DND-41 (cell line): Measurements from ENCODE around the gene PTGDR2.
A peak's percentile ranks its signal among the peaks of the same experiment; 100 is the strongest.
"Not testable (repeated sequence)": the region's sequence is repeated elsewhere in the genome, so short reads cannot be mapped to it uniquely, and the experiment has no call there.

ENCODE experiments used
- ATAC-seq: fragments of 200-7000 bp; cut with Tn5 transposase; 3 replicates; pipeline ENCODE4 v1.9.1; 2021; ENCODE audit warnings: low read depth; ENCODE audit not compliant: insufficient read depth
- DNase-seq: peaks from one replicate; pipeline ENCODE4 v3.0.0-alpha.2; 2020
- H2AFZ ChIP-seq: 2 replicates; pipeline ENCODE4 v1.6.0; 2012; ENCODE audit warnings: low read depth, low read length
- H3K27ac ChIP-seq: 2 replicates; pipeline ENCODE4 v1.5.1; 2012; ENCODE audit warnings: low read length, inconsistent platforms
- H3K27me3 ChIP-seq: fragments of 200-600 bp; sonication (generic); 2 replicates; pipeline ENCODE4 v1.6.0; 2012; ENCODE audit warnings: low read length, mild to moderate bottlenecking, inconsistent platforms; ENCODE audit not compliant: insufficient read depth, poor library complexity
- H3K36me3 ChIP-seq: 2 replicates; pipeline ENCODE4 v1.5.1; 2012; ENCODE audit warnings: low read length, inconsistent platforms; ENCODE audit not compliant: insufficient read depth
- H3K4me1 ChIP-seq: 2 replicates; pipeline ENCODE4 v1.5.1; 2012; ENCODE audit warnings: mild to moderate bottlenecking, low read length; ENCODE audit not compliant: insufficient read depth
- H3K4me2 ChIP-seq: 2 replicates; pipeline ENCODE4 v1.6.0; 2012; ENCODE audit warnings: mild to moderate bottlenecking, moderate library complexity, low read length, inconsistent platforms; ENCODE audit not compliant: insufficient read depth
- H3K4me3 ChIP-seq, 2 experiments: fragments of 200-600 bp in 1 of 2; shearing (Covaris generic) in 1 of 2; 2 replicates each; pipeline ENCODE4 v1.5.1; 2012 to 2016; ENCODE audit warnings: inconsistent platforms in 2 of 2, low read length in 2 of 2, mild to moderate bottlenecking in 2 of 2, low read depth in 1 of 2, moderate library complexity in 1 of 2
- H3K79me2 ChIP-seq: 2 replicates; pipeline ENCODE4 v1.6.0; 2012; ENCODE audit warnings: low read length, inconsistent platforms; ENCODE audit not compliant: insufficient read depth
- H3K9ac ChIP-seq: 2 replicates; pipeline ENCODE4 v1.6.0; 2012; ENCODE audit warnings: low read depth, mild to moderate bottlenecking, inconsistent platforms, low read length, moderate library complexity
- H3K9me3 ChIP-seq: 2 replicates; pipeline ENCODE4 v1.5.1; 2012; ENCODE audit warnings: low read length, moderate library complexity, mild to moderate bottlenecking, inconsistent platforms; ENCODE audit not compliant: insufficient read depth, severe bottlenecking
- H4K20me1 ChIP-seq: 2 replicates; pipeline ENCODE4 v1.6.0; 2012; ENCODE audit warnings: low read length; ENCODE audit not compliant: insufficient read depth
- EZH2 ChIP-seq: IDR thresholded peaks from 3 replicates; pipeline ENCODE4 v1.6.1; 2012; ENCODE audit warnings: borderline replicate concordance, low read depth, mild to moderate bottlenecking, moderate library complexity, low read length, inconsistent platforms; ENCODE audit not compliant: severe bottlenecking
- TF ChIP-seq, protein P1 (sequence below): IDR thresholded peaks from 2 replicates; pipeline ENCODE4 v1.5.1; 2012; ENCODE audit warnings: borderline replicate concordance, low read length, moderate library complexity, mild to moderate bottlenecking; ENCODE audit not compliant: poor library complexity, severe bottlenecking; ENCODE audit errors: extremely low read depth

The PTGDR2 gene

DNA sequence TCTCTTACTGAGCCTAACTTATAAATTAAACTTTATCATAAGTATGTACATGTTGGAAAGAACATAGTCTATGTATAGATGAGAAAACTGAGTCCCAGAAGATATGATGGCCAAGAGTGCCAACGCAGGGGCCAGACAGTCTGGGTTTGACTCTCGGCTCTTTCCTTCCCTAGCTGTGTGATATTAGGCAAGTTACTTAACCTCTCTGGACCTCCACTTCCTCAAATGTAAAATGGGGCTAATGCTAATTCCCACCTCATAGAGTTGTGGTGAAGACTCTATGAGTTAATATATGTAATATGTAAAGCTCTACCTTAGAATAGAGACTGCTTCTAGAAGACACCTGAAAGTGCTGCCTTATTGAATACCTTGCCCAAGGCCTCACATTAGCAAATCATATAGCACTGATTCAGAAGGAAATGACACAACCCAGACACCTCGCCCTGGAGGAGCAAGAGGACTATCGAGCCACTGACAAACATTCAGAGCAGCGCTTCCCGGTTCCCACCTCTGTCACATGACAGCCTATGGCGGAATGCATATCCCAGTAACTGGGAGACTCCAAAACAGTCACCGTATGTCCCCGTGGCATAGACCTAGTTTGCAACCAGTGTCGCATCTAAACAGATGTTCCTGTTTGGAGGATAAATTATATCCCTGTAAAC, 25.1 kb downstream of the PTGDR2 start:
- no peak overlapping the region for H3K9ac ChIP-seq
- TF ChIP-seq, protein P1, sequence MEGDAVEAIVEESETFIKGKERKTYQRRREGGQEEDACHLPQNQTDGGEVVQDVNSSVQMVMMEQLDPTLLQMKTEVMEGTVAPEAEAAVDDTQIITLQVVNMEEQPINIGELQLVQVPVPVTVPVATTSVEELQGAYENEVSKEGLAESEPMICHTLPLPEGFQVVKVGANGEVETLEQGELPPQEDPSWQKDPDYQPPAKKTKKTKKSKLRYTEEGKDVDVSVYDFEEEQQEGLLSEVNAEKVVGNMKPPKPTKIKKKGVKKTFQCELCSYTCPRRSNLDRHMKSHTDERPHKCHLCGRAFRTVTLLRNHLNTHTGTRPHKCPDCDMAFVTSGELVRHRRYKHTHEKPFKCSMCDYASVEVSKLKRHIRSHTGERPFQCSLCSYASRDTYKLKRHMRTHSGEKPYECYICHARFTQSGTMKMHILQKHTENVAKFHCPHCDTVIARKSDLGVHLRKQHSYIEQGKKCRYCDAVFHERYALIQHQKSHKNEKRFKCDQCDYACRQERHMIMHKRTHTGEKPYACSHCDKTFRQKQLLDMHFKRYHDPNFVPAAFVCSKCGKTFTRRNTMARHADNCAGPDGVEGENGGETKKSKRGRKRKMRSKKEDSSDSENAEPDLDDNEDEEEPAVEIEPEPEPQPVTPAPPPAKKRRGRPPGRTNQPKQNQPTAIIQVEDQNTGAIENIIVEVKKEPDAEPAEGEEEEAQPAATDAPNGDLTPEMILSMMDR = no peak
- TF ChIP-seq EZH2 = no peak
- no peak overlapping the region for H3K4me2 ChIP-seq
- H3K27ac ChIP-seq = no peak overlapping the region
- no peak overlapping the region for H3K4me3 ChIP-seq
- no peaks in the 10 kb centered on the region for H3K79me2 ChIP-seq
- H3K4me1 ChIP-seq = peaks cover 13% of the 10 kb centered on the region; the same call in 1 of the 2 replicates
- ATAC-seq (peak; percentile 20; the same call in 2 of the 3 replicates), DNase-seq (no peak)
- no peaks in the 10 kb centered on the region for H3K36me3 ChIP-seq
- H3K27me3 ChIP-seq = no peaks in the 10 kb centered on the region
- H4K20me1 ChIP-seq = no peaks in the 10 kb centered on the region
- no peak overlapping the region for H2AFZ ChIP-seq
- no peaks in the 10 kb centered on the region for H3K9me3 ChIP-seq

DNA sequence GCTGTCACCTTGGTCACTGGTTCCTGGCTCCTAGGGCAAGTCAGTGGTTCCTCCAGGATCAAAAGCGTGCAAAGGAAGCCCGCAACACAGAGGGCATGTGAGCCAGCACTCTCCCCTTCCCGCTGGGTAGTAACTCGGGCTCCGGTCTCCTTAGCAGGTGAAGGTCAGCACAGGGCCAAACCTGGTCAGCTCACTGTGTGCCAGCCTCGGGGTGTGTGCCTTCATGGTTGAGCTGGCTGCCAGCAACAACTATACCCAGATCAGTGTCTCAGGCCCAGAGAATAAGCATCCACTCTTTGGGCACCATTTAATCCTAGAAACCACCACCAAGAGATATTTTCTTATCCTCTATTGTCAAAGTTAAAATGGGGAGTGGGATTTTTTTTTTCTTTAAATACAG, 30.0 kb downstream of the PTGDR2 start:
- Histone ChIP-seq H3K79me2 (no peaks in the 10 kb centered on the region), H3K27ac (no peak overlapping the region), H2AFZ (no peak overlapping the region), H3K27me3 (no peaks in the 10 kb centered on the region), H4K20me1 (no peaks in the 10 kb centered on the region), H3K4me1 (peaks cover 19% of the 10 kb centered on the region), H3K4me3 (no peak overlapping the region), H3K9me3 (no peaks in the 10 kb centered on the region), H3K36me3 (no peaks in the 10 kb centered on the region), H3K4me2 (no peak overlapping the region), H3K9ac (no peak overlapping the region)
- ATAC-seq (no peak), DNase-seq (no peak)
- TF ChIP-seq, protein P1 = no peak
- TF ChIP-seq EZH2 = no peak

DNA sequence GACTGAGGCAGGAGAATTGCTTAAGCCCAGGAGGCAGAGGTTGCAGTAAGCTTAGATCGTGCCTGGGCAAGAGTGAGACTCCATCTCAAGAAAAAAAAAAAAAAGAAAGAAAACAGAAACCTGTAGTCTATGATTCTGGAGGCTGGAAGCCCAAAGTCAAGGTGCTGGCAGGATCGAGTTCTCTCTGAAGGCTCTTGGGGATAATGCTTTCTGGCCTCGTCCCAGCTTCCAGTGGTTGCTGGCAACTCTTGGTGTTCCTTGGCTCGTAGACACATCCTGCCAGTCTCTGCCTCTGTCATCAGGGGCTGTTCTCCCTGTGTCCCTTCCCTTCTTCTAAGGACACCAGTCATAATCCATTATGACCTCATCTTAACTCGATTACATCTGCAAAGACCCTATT, 30.6 kb downstream of the PTGDR2 start:
- Histone ChIP-seq H4K20me1 (no peaks in the 10 kb centered on the region), H3K4me2 (no peak overlapping the region), H3K27me3 (no peaks in the 10 kb centered on the region), H3K36me3 (no peaks in the 10 kb centered on the region), H3K79me2 (no peaks in the 10 kb centered on the region), H3K27ac (no peak overlapping the region), H2AFZ (no peak overlapping the region), H3K4me1 (peaks cover 19% of the 10 kb centered on the region), H3K9ac (no peak overlapping the region), H3K9me3 (no peaks in the 10 kb centered on the region), H3K4me3 (no peak overlapping the region)
- no peak for DNase-seq
- TF ChIP-seq EZH2 = no peak
- TF ChIP-seq, protein P1 = no peak
- ATAC-seq = no peak

DNA sequence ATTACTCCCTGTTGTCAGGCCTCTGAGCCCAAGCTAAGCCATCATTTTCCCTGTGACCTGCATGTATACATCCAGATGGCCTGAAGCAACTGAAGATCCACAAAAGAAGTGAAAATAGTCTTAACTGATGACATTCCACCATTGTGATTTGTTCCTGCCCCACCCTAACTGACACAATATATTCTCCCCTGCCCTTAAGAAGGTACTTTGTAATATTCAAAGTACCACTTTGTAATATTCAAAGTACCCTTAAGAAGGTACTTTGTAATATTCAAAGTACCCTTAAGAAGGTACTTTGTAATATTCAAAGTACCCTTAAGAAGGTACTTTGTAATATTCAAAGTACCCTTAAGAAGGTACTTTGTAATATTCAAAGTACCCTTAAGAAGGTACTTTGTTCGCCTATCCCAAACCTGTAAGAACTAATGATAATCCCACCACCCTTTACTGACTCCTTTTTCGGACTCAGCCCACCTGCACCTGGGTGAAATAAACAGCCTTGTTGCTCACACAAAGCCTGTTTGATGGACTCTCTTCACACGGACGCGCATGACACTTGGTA, 31.9 kb downstream of the PTGDR2 start:
- not testable (repeated sequence) for H3K4me2 ChIP-seq, DNase-seq, H3K36me3 ChIP-seq, H4K20me1 ChIP-seq, H3K79me2 ChIP-seq, H3K27me3 ChIP-seq, H2AFZ ChIP-seq, ATAC-seq, H3K9me3 ChIP-seq, H3K9ac ChIP-seq, H3K27ac ChIP-seq, H3K4me3 ChIP-seq
- peaks cover 19% of the 10 kb centered on the region for H3K4me1 ChIP-seq
